NCI-H2227 (cell line): Measurements from ENCODE around the gene IL12RB1.
"Not testable (repeated sequence)": the region's sequence is repeated elsewhere in the genome, so short reads cannot be mapped to it uniquely, and the experiment has no call there.

Experiments used
- DNase-seq: peaks from one replicate; lab custom pipeline; 2025; ENCODE audit not compliant: unreplicated experiment; lab: John Stamatoyannopoulos, UW

The IL12RB1 gene

GRCh38 chr19:18090545-18091216 is 3.9 kb upstream of the IL12RB1 start:
- DNase-seq, result no peak

GRCh38 chr19:18089726-18090125 is 3.0 kb upstream of the IL12RB1 start:
- no peak for DNase-seq

GRCh38 chr19:18089096-18089541 is 2.4 kb upstream of the IL12RB1 start:
- DNase-seq, result not testable (repeated sequence)

GRCh38 chr19:18085702-18086457 is 854 bp downstream of the IL12RB1 start:
- no peak for DNase-seq

- DNase-seq, result no peak
Measured at GRCh38 chr19:18083929-18084684, 2.6 kb downstream of the IL12RB1 start.

- DNase-seq, result no peak
Measured at GRCh38 chr19:18074192-18074591, 12.5 kb downstream of the IL12RB1 start.

- no peak for DNase-seq
Measured at GRCh38 chr19:18073197-18073596, 13.5 kb downstream of the IL12RB1 start.

- DNase-seq, result no peak
Measured at GRCh38 chr19:18072335-18072734, 14.4 kb downstream of the IL12RB1 start.

GRCh38 chr19:18070181-18070580 is 16.6 kb downstream of the IL12RB1 start:
- no peak for DNase-seq

- no peak for DNase-seq
Measured at GRCh38 chr19:18069383-18069782, 17.4 kb downstream of the IL12RB1 start.

- DNase-seq, result no peak
Measured at GRCh38 chr19:18068395-18068794, 18.3 kb downstream of the IL12RB1 start.

- no peak for DNase-seq
Measured at GRCh38 chr19:18065173-18065495, 21.6 kb downstream of the IL12RB1 start.

GRCh38 chr19:18063463-18063862 is 23.3 kb downstream of the IL12RB1 start:
- DNase-seq, result no peak

- peak; percentile 9 for DNase-seq
Measured at GRCh38 chr19:18062028-18062427, 24.7 kb downstream of the IL12RB1 start.

GRCh38 chr19:18060472-18060871 is 26.3 kb downstream of the IL12RB1 start:
- DNase-seq, result no peak

- no peak for DNase-seq
Measured at GRCh38 chr19:18059902-18060301, 26.8 kb downstream of the IL12RB1 start.

GRCh38 chr19:18059297-18059696 is 27.4 kb downstream of the IL12RB1 start:
- DNase-seq, result no peak

GRCh38 chr19:18058208-18059009 is 28.3 kb downstream of the IL12RB1 start:
- DNase-seq, result peak; percentile 83

- no peak for DNase-seq
Measured at GRCh38 chr19:18057557-18057956, 29.2 kb downstream of the IL12RB1 start.

GRCh38 chr19:18055967-18056366 is 30.8 kb downstream of the IL12RB1 start:
- DNase-seq, result no peak

- no peak for DNase-seq
Measured at GRCh38 chr19:18053576-18054219, 33.0 kb downstream of the IL12RB1 start.
